Measurements from ENCODE around the gene TBC1D24.

TBC1D24 gene

GRCh38 chr16:2472885-2473445 lies 2.0 kb upstream of the TBC1D24 start:
- ATAC-seq = no peak
- TF ChIP-seq ARNTL (CRISPR knock-in tag; IDR thresholded peaks at IDR 0.05; ENCODE audit: borderline replicate concordance, low read depth) = no peak
- TF ChIP-seq, protein P1, sequence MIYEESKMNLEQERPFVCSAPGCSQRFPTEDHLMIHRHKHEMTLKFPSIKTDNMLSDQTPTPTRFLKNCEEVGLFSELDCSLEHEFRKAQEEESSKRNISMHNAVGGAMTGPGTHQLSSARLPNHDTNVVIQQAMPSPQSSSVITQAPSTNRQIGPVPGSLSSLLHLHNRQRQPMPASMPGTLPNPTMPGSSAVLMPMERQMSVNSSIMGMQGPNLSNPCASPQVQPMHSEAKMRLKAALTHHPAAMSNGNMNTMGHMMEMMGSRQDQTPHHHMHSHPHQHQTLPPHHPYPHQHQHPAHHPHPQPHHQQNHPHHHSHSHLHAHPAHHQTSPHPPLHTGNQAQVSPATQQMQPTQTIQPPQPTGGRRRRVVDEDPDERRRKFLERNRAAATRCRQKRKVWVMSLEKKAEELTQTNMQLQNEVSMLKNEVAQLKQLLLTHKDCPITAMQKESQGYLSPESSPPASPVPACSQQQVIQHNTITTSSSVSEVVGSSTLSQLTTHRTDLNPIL (CRISPR knock-in tag; IDR thresholded peaks at IDR 0.05; ENCODE audit: low read depth) = no peak
- TF ChIP-seq ZNF70 (CRISPR knock-in tag; IDR thresholded peaks at IDR 0.05) = no peak
- TF ChIP-seq, protein P2, sequence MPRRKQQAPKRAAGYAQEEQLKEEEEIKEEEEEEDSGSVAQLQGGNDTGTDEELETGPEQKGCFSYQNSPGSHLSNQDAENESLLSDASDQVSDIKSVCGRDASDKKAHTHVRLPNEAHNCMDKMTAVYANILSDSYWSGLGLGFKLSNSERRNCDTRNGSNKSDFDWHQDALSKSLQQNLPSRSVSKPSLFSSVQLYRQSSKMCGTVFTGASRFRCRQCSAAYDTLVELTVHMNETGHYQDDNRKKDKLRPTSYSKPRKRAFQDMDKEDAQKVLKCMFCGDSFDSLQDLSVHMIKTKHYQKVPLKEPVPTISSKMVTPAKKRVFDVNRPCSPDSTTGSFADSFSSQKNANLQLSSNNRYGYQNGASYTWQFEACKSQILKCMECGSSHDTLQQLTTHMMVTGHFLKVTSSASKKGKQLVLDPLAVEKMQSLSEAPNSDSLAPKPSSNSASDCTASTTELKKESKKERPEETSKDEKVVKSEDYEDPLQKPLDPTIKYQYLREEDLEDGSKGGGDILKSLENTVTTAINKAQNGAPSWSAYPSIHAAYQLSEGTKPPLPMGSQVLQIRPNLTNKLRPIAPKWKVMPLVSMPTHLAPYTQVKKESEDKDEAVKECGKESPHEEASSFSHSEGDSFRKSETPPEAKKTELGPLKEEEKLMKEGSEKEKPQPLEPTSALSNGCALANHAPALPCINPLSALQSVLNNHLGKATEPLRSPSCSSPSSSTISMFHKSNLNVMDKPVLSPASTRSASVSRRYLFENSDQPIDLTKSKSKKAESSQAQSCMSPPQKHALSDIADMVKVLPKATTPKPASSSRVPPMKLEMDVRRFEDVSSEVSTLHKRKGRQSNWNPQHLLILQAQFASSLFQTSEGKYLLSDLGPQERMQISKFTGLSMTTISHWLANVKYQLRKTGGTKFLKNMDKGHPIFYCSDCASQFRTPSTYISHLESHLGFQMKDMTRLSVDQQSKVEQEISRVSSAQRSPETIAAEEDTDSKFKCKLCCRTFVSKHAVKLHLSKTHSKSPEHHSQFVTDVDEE (CRISPR knock-in tag; IDR thresholded peaks at IDR 0.05) = no peak
- no peak for TF ChIP-seq TCF4 (CRISPR knock-in tag; IDR thresholded peaks at IDR 0.05; ENCODE audit: borderline replicate concordance)
- TF ChIP-seq PPARA (CRISPR knock-in tag; IDR thresholded peaks at IDR 0.05; ENCODE audit: borderline replicate concordance) = no peak
- TF ChIP-seq ISL1 (CRISPR knock-in tag; IDR thresholded peaks at IDR 0.05) = no peak
- TF ChIP-seq, protein P3, sequence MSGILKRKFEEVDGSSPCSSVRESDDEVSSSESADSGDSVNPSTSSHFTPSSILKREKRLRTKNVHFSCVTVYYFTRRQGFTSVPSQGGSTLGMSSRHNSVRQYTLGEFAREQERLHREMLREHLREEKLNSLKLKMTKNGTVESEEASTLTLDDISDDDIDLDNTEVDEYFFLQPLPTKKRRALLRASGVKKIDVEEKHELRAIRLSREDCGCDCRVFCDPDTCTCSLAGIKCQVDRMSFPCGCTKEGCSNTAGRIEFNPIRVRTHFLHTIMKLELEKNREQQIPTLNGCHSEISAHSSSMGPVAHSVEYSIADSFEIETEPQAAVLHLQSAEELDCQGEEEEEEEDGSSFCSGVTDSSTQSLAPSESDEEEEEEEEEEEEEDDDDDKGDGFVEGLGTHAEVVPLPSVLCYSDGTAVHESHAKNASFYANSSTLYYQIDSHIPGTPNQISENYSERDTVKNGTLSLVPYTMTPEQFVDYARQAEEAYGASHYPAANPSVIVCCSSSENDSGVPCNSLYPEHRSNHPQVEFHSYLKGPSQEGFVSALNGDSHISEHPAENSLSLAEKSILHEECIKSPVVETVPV (CRISPR knock-in tag; IDR thresholded peaks at IDR 0.05) = no peak
- no peak for TF ChIP-seq OSR1 (CRISPR knock-in tag; IDR thresholded peaks at IDR 0.05)
- TF ChIP-seq ZNF8 (CRISPR knock-in tag; IDR thresholded peaks at IDR 0.05) = no peak
- TF ChIP-seq TOX (CRISPR knock-in tag; IDR thresholded peaks at IDR 0.05; ENCODE audit: borderline replicate concordance) = no peak
- no peak for TF ChIP-seq GLIS3 (CRISPR knock-in tag; IDR thresholded peaks at IDR 0.05)
- TF ChIP-seq ZNF565 (CRISPR knock-in tag; conservative IDR thresholded peaks at IDR 0.05; ENCODE audit: low read depth) = no peak
- no peak for TF ChIP-seq ZFP30 (CRISPR knock-in tag; IDR thresholded peaks at IDR 0.05)
- no peak for TF ChIP-seq PATZ1 (CRISPR knock-in tag; IDR thresholded peaks at IDR 0.05; ENCODE audit: borderline replicate concordance)
- TF ChIP-seq, protein P4, sequence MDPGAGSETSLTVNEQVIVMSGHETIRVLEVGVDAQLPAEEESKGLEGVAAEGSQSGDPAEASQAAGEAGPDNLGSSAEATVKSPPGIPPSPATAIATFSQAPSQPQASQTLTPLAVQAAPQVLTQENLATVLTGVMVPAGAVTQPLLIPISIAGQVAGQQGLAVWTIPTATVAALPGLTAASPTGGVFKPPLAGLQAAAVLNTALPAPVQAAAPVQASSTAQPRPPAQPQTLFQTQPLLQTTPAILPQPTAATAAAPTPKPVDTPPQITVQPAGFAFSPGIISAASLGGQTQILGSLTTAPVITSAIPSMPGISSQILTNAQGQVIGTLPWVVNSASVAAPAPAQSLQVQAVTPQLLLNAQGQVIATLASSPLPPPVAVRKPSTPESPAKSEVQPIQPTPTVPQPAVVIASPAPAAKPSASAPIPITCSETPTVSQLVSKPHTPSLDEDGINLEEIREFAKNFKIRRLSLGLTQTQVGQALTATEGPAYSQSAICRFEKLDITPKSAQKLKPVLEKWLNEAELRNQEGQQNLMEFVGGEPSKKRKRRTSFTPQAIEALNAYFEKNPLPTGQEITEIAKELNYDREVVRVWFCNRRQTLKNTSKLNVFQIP (CRISPR knock-in tag; IDR thresholded peaks at IDR 0.05; ENCODE audit: borderline replicate concordance, low read depth) = no peak

- TF ChIP-seq PPARA (CRISPR knock-in tag; IDR thresholded peaks at IDR 0.05; ENCODE audit: borderline replicate concordance) = no peak
- no peak for TF ChIP-seq SNAI2 (CRISPR knock-in tag; IDR thresholded peaks at IDR 0.05)
- TF ChIP-seq ZNF8 (CRISPR knock-in tag; IDR thresholded peaks at IDR 0.05) = no peak
- TF ChIP-seq ZFP30 (CRISPR knock-in tag; IDR thresholded peaks at IDR 0.05) = no peak
- no peak for TF ChIP-seq TOX (CRISPR knock-in tag; IDR thresholded peaks at IDR 0.05; ENCODE audit: borderline replicate concordance)
- no peak for TF ChIP-seq ZNF70 (CRISPR knock-in tag; IDR thresholded peaks at IDR 0.05)
- TF ChIP-seq, protein P2 (CRISPR knock-in tag; IDR thresholded peaks at IDR 0.05) = no peak
- no peak for TF ChIP-seq BACH2 (CRISPR knock-in tag; IDR thresholded peaks at IDR 0.05; ENCODE audit: borderline replicate concordance)
- TF ChIP-seq, protein P1 (CRISPR knock-in tag; IDR thresholded peaks at IDR 0.05; ENCODE audit: low read depth) = no peak
- no peak for TF ChIP-seq PATZ1 (CRISPR knock-in tag; IDR thresholded peaks at IDR 0.05; ENCODE audit: borderline replicate concordance)
- no peak for TF ChIP-seq ISL1 (CRISPR knock-in tag; IDR thresholded peaks at IDR 0.05)
- ATAC-seq = no peak
Measured at GRCh38 chr16:2473446-2473926, 1.4 kb upstream of the TBC1D24 start.

Data from SK-N-SH treated with all-trans-retinoic acid at 6 μM for 48 hours (cell line).